NOMO-1 treated with DMSO at 0.1 percent for 48 hours (cell line): ENCODE data around the gene ADCY5.

Experiments
- DNase-seq: peaks from one replicate; lab custom pipeline; 2025; ENCODE audit not compliant: unreplicated experiment; lab: John Stamatoyannopoulos, UW

ADCY5 gene

DNA sequence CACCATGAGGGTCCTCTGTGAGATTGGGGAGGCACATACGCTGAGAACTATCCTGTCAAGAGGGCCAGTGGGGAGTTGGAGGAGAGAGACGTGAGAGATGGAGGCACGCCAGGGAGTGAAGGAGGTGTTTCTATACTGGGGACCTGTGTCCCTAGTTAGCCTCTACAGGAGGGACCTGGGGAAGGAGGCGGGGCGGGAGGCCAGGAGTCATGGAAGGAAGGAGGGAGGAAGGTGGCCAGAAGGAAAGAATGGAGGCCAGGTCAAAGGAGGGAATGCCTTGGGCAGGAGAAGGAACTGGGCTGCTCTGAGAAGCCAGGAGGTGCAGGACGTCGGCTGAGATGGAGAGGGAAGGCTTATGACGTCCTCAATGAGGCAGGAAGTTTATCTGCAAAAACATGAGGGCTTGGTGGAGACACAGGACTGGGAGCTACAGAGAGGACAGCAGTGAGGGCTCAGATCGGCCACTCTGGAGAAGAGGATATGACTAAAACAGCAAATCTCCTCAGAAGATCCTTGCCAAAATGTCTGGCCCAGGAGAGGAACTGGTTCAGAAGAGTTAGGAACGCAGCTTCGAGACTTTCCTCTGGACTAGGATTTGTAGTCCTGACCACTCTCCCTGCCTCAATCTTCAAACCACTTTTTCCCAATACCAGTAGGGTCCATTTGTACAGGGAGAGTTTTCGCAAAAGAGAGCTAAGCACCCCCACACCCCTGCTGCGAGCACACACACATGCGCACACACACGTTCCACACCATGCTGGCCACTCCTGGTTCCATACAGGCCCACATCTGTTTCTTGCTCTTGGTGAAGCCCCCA lies 59.9 kb downstream of the ADCY5 start:
- no peak for DNase-seq

DNA sequence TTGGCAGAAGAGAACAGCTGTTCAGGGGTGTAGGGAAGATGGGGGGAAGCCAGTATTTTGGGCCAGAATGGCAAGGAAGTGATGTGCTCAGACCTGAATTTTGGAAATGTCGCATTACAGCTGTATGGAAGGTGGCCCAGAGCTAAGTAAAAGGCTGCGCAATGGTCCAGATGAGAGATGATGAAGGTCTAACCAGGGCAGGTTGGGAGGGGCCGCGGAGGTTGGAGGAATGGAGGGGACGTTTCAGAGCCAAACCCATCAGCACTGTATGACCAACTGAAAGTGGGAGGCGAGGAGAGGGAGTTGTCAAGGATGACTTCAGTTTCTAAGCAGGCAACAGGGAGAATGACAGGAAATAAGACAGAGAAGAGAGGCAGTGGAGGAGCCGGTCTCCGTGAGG lies 60.8 kb downstream of the ADCY5 start:
- DNase-seq = no peak

GRCh38 chr3:123387532-123387931 lies 61.4 kb downstream of the ADCY5 start:
- no peak for DNase-seq

DNA sequence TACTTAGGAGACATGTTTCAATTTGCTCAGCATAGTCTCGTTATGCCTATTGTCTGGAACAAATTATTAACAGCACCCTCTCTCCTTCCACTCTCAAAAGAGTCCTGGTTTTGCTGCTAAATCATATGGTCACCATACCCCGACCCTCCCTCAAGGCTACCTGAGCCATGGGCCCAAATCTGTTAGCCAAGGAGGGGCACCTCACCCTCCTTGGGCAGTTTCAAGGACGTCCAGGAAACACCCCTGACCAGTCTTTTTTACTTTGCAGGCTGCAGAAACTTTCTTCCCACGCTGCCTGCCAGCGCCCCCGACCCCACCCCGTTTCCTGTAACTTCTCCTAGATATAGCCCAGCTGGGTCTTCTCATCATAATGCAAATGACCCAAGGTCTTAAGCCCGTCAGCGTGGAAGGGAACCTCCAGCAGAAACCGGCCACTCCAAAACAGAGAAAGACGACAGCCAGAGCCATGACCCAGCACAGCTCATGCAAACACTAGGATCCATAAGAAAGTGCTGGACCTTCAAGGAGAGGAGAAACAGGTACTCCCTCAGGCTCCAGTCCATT lies 62.3 kb downstream of the ADCY5 start:
- DNase-seq = no peak

DNA sequence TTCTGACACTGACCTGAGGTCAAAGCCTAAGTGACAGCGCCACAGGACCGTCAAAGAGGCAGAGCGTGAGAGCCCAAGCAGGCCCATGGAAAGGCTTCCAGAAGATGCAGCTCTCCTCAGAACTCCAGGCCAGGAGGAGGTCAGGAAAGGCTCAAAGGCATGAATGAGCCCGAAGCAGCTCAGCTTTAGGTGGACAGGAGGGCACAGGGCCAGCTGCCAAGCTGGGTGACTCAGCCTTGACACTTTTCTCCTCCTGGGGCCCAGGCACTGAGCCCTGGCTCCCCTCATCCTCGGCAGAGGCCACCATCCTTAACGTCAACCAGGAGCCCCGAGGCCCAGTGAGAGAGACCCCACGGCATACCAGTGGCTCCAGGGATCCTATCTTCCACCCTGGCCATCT lies 62.9 kb downstream of the ADCY5 start:
- no peak for DNase-seq

DNA sequence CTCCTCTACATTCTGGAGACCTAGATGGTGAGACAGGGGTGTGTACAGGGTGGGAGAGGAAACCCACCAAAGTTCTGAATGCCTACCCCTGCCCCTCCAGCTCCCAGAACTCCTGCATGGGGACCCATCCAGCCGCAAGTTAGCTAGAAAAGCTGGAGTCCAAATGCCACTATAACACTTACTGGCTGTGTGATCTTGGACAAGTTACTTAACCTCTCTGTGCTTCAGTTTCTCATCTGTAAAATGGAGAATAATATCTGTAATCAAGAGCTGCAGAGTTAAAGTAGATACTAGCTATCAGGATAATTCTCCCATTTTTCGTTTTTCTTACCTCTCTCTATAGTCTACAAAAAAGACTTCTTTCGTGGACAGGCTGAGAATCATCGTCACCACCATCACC lies 63.4 kb downstream of the ADCY5 start:
- DNase-seq = no peak

- no peak for DNase-seq
Measured at GRCh38 chr3:123385001-123385401, 63.9 kb downstream of the ADCY5 start.

- DNase-seq = no peak
Measured at GRCh38 chr3:123384256-123384655, 64.6 kb downstream of the ADCY5 start.

DNA sequence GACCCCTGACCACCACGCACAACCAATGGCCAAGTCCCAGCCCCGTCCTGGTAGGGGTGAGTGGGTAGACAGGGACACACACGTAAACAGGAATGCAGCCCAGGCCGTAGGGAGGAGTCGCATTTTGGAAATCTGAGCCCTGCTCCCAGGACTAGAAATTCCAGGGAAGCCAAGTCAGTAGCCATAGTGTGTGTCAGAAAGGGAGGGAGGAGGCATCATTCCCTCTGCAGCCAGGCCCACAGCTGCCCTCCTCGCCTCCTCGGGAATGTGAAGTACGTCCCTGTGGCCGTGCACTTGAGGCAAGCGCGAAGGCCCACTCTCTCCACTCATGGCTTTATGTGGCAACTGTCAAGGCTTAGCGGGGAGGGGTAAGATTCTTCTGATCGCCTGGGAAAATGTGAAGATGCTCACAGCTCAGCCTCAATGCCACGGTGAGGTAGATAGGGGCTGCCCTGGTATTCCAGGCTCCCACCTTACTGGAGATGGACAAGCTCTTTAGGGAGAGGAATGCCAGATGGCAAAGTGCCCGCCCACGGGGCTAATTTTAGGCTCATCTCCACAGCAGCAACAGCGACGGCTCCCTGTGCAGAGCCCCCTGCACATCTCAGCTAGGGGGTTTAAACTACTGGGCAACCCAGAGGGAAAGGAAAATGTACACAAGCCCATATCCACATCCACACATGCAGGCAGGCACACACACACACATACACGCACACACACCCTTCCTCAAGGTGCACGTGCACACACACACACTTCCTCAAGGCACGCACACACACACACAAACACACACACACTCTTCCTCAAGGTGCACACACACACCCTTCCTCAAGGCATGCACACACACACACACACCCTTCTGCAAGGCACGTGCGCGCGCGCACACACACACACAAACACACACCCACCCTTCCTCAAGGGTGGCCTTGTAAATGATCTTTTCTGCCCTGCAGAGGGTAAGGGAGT lies 65.5 kb downstream of the ADCY5 start:
- DNase-seq = no peak

- DNase-seq = no peak
Measured at GRCh38 chr3:123380261-123380660, 68.6 kb downstream of the ADCY5 start.

DNA sequence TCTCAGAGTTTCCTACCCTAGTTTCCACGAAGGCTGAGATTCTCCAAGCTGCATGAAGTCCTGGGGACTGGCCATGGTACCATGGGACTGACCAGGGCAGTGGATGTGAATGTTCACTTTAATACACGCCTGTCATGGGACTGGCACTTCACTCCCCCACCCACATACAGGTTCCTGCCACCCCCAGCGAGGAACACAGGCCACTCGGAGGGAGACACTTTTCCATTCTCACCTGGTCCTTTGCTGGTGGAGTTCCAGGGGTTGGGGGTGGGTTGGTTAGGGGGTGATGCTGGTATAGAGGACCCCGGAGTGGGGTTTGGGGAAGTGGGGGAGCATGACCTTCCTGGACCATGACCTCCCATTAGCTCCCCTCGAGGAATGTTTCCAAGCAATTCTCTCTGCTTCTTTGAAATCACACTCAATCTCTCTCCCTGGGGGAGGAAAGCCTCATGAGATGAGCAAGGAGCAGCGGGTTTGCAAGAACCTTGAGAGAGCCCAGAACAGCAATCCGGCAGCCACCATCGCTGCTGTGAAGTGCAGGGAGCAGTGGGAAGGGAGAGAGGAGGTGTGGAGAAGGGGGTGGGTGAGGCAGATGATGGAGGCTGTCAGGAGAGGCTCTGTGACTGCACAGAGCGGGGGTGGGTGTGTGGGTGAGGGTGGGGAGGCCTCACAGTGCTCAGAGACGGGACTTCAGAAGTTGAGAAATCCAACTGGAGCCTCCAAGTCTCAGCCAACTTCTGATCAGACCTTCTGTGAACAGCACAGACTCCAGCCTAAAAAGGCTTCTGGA lies 69.7 kb downstream of the ADCY5 start:
- no peak for DNase-seq

- DNase-seq = no peak
Measured at GRCh38 chr3:123378409-123378915, 70.4 kb downstream of the ADCY5 start.

DNA sequence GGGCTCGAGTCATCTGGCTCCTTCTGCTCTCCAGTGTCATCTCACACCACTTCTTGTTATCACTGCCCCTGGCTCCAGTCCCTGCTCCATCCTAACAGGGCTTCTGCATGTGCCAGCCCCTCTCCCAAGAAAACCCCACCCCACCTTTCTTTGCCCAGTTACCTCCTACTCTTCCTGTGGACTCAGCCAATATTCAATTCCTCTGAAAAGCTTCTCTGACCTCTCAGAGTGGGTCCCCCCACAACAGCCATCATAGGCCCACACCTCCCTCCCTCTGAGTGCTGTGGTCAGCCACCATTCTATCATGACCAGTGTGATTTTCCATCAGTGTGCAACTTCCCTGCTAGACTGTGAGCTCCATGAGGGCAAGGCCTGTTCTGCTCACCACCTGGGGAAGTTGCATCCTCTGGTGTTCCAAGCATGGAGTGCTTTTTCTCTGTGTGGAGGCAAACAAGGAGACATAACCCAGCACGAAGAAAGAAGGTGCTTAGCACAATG lies 71.6 kb downstream of the ADCY5 start:
- DNase-seq = no peak

GRCh38 chr3:123376451-123377242 lies 72.2 kb downstream of the ADCY5 start:
- no peak for DNase-seq

- DNase-seq = no peak
Measured at GRCh38 chr3:123375014-123375940, 73.6 kb downstream of the ADCY5 start.

- no peak for DNase-seq
Measured at GRCh38 chr3:123374016-123374415, 74.9 kb downstream of the ADCY5 start.

- no peak for DNase-seq
Measured at GRCh38 chr3:123373474-123373987, 75.4 kb downstream of the ADCY5 start.

DNA sequence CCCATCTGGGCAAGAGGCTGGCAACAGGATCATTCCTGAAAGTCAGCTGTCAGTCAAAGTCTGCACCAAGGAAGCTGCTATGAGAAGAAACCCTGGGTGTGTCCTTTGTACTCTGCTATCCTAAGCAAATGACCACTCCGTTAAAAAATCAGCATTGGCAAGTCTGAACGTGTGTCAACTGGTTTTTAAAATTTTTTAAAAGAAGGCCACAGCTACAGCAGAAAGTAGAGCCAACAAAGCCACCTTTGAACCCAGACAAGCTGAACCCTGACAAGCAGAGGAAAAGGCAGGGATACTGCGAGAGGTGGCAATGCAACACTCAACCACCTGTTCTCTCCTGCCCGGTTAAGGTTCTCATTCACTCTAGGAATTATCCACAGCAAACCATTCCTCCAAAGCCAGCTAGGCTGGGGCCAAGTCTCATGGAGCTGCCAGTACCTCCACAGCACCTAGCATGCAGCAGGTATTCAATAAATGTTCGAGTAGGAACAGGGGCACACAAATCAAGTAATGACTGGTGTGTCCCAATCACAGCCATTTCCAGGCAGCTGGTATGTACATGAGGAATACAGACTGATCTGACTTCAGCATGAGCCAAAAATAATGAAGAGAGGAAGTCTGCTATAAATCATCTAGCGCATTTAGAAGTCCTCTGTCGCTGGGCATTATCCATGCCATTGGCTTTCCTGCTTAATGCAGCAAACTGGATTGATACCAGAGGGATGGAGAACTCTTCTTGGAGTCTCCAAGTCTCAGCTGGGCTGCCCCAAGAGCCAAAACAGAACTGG lies 76.0 kb downstream of the ADCY5 start:
- DNase-seq = no peak
